GM12892 (cell line): Measurements from ENCODE around the gene DOCK6.

Experiments
- POLR2A ChIP-seq: IDR thresholded peaks from 2 replicates; pipeline ENCODE4 v1.6.1; 2011; ENCODE audit warnings: low read depth, low read length, control low read depth
- POLR2AphosphoS5 ChIP-seq: IDR thresholded peaks from 2 replicates; pipeline ENCODE4 v1.6.1; 2011; ENCODE audit warnings: low read depth, low read length, control low read depth

GRCh38 chr19:11221082-11221598 lies 41.2 kb downstream of the DOCK6 start:
- TF ChIP-seq POLR2AphosphoS5 (no peak), POLR2A (no peak)
